ENCODE data around the gene TMED3.

TMED3 gene

GRCh38 chr15:79310985-79311900 lies at the start of gene TMED3:
Gene TMED3, plus strand, starts transcription at chr15:79311112. Its CDS starts 138 bp downstream, at chr15:79311250.
- peak; percentile 90 for DNase-seq

GRCh38 chr15:79261836-79262235 lies 49.1 kb upstream of the TMED3 start:
- DNase-seq, result no peak

- no peak for DNase-seq
These were observed 45.7 kb upstream of the TMED3 start for GRCh38 chr15:79265167-79265566.

GRCh38 chr15:79265987-79266579 lies 44.8 kb upstream of the TMED3 start:
- DNase-seq, result no peak

- no peak for DNase-seq
These were observed 28.3 kb upstream of the TMED3 start, which contains the start of gene ANKRD34C for GRCh38 chr15:79282371-79283251. Gene ANKRD34C, plus strand, starts transcription at chr15:79282722. Its CDS starts 10,563 bp downstream, at chr15:79293285.

- no peak for DNase-seq
These were observed 27.5 kb upstream of the TMED3 start for GRCh38 chr15:79283252-79284048.

- DNase-seq, result no peak
These were observed 20.2 kb upstream of the TMED3 start for GRCh38 chr15:79290642-79291275.

GRCh38 chr15:79292011-79292410 lies 18.9 kb upstream of the TMED3 start:
- DNase-seq, result no peak

GRCh38 chr15:79294075-79294474 lies 16.8 kb upstream of the TMED3 start:
- DNase-seq, result no peak

GRCh38 chr15:79296583-79296982 lies 14.3 kb upstream of the TMED3 start:
- DNase-seq, result no peak

GRCh38 chr15:79299126-79299840 lies 11.6 kb upstream of the TMED3 start:
- DNase-seq, result no peak

GRCh38 chr15:79299841-79300235 lies 11.1 kb upstream of the TMED3 start:
- DNase-seq, result no peak

- DNase-seq, result no peak
These were observed 3.7 kb upstream of the TMED3 start for GRCh38 chr15:79307251-79307650.

GRCh38 chr15:79308874-79309273 lies 2.0 kb upstream of the TMED3 start:
- no peak for DNase-seq

GRCh38 chr15:79310612-79310984 lies 314 bp upstream of the TMED3 start:
- no peak for DNase-seq

GRCh38 chr15:79311901-79312553 lies 1.1 kb downstream of the TMED3 start:
- DNase-seq, result no peak

- no peak for DNase-seq
These were observed 3.3 kb downstream of the TMED3 start for GRCh38 chr15:79314186-79314585.

- no peak for DNase-seq
These were observed 3.9 kb downstream of the TMED3 start for GRCh38 chr15:79314811-79315210.

- DNase-seq, result no peak
These were observed 4.9 kb downstream of the TMED3 start for GRCh38 chr15:79315623-79316328.

GRCh38 chr15:79316864-79317263 lies 6.0 kb downstream of the TMED3 start:
- no peak for DNase-seq

Data from CD4-positive, alpha-beta T cell treated with Interleukin-15 for 1 hour (primary cell).